ENCODE data around the gene CBLN3. TPM values are rescaled to one million over a fixed set of nuclear protein-coding genes. Genes with fewer than 3 reads are reported as not detected.
A peak's percentile ranks its signal among the peaks of the same experiment; 100 is the strongest.

CBLN3 gene
- total RNA-seq, 4 donors from 2014 or later = 2.1 to 6.9 (median 5.1) TPM

DNA sequence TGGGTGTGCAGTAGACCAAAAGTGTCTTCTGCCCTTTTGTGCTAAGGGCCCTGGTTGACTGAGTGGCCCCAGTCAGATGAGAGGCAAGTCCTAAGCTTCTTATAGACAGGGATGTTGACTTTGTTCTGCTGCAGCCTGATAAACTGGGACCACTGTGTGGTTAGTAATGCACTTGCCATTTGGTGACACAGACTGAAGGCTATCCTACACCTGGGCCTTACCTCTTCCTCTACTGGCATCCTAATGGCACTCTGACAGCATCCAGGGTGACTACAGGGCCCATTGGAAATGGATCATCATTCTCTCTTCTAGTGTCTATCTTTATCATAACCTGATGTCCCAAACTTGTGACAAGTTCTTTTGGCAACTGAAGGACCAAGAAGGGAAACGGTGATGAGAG, 9.8 kb upstream of the CBLN3 start:
- TF ChIP-seq EP300 (IDR thresholded peaks at IDR 0.05) = no peak
- TF ChIP-seq POLR2A (IDR thresholded peaks at IDR 0.05) = no peak
- TF ChIP-seq, protein P1, sequence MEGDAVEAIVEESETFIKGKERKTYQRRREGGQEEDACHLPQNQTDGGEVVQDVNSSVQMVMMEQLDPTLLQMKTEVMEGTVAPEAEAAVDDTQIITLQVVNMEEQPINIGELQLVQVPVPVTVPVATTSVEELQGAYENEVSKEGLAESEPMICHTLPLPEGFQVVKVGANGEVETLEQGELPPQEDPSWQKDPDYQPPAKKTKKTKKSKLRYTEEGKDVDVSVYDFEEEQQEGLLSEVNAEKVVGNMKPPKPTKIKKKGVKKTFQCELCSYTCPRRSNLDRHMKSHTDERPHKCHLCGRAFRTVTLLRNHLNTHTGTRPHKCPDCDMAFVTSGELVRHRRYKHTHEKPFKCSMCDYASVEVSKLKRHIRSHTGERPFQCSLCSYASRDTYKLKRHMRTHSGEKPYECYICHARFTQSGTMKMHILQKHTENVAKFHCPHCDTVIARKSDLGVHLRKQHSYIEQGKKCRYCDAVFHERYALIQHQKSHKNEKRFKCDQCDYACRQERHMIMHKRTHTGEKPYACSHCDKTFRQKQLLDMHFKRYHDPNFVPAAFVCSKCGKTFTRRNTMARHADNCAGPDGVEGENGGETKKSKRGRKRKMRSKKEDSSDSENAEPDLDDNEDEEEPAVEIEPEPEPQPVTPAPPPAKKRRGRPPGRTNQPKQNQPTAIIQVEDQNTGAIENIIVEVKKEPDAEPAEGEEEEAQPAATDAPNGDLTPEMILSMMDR (IDR thresholded peaks at IDR 0.05) = no peak
- Histone ChIP-seq H3K36me3 (peaks cover 0 to 64% (median 22%) of the 10 kb centered on the region in 3 donors), H3K4me3 (no peak overlapping the region), H3K27me3 (no peaks in the 10 kb centered on the region), H3K27ac (peak overlapping the region in 1 of 4 donors; percentile 98), H3K4me1 (peaks cover 0 to 72% (median 33%) of the 10 kb centered on the region in 4 donors), H3K9me3 (no peaks in the 10 kb centered on the region)
- WGBS, 2 donors = 35 to 64% methylated on average over 1 of the region's 1 CpG
- DNase-seq (ENCODE audit: low spot score in 2 of 2) = no peak

DNA sequence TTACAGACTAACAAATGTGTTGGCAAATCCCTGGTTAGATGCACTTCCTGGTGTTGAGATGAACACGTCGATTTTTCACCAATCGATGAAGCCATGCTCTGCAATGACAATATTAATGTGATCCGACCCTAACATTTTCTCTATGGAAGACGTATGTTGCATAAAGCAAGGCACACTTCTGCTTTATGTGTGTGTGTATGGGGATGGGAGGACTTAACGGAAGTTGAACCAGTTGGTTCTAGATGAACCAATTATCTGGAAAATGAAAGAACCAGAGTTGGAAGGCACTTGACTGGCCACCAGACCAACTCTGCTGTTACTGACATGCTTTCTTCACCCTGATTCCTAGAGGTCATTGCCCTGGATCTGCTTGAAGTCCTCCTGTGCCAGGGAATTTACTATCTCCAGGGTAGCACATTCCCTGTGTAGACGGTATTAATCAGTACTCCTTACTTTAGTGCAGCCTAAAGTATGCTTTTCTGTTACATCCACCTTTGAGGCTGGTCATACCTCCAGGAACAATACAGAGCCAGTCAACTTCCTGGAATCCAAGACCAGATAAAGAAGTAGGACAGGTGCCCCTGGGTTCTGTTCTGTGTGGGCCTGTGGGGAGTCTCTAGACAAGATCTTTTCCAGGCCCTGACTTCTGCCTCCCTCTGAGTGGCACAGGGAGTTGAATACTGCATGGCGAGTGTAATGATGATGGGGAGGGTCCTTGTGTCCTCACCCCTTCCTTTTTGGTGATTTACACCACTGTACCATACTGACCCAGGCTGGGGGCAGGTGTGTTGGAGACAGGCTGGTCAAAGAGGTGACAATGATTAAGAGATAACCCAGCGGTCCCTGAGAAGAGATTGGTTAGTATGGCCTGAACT, 9.0 kb upstream of the CBLN3 start:
- Histone ChIP-seq H3K9me3 (no peaks in the 10 kb centered on the region), H3K4me3 (no peak overlapping the region), H3K4me1 (peaks cover 0 to 69% (median 33%) of the 10 kb centered on the region in 4 donors), H3K27me3 (no peaks in the 10 kb centered on the region), H3K36me3 (peaks cover 0 to 72% (median 22%) of the 10 kb centered on the region in 3 donors), H3K27ac (peak overlapping the region in 2 of 4 donors; percentile 45 to 98)
- 59 to 60% methylated on average over 9 of the region's 9 CpGs for WGBS, 2 donors
- DNase-seq (ENCODE audit: low spot score in 2 of 2) = no peak
- TF ChIP-seq POLR2A (IDR thresholded peaks at IDR 0.05) (no peak), EP300 (IDR thresholded peaks at IDR 0.05) (no peak)
- TF ChIP-seq, protein P1 (IDR thresholded peaks at IDR 0.05) = no peak

DNA sequence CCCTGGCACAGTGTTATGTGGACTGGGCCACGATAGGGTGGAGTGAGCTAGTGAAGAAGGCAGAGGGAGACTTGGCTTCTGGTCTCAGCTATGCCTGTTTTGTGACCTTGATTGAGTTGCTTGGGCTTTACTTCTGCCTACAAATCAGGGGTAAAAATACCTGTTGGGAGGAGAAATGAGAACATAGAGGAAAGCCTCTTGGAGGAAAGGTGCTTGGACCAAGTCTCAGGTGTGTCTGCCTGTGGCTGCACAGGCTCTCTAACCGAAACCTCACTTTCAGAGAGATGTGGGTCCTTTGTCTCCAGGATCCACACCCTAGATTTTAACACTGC, 8.2 kb upstream of the CBLN3 start:
- Histone ChIP-seq H3K36me3 (peaks cover 0 to 80% (median 23%) of the 10 kb centered on the region in 3 donors), H3K27ac (peak overlapping the region in 3 of 4 donors; percentile 54 to 74 (median 66)), H3K9me3 (no peaks in the 10 kb centered on the region), H3K27me3 (no peaks in the 10 kb centered on the region), H3K4me1 (peaks cover 0 to 72% (median 33%) of the 10 kb centered on the region in 4 donors), H3K4me3 (no peak overlapping the region)
- 55 to 73% methylated on average over 2 of the region's 2 CpGs for WGBS, 2 donors
- DNase-seq (ENCODE audit: low spot score in 2 of 2) = no peak
- TF ChIP-seq, protein P1 (IDR thresholded peaks at IDR 0.05) = no peak
- no peak for TF ChIP-seq EP300 (IDR thresholded peaks at IDR 0.05)
- no peak for TF ChIP-seq POLR2A (IDR thresholded peaks at IDR 0.05)

DNA sequence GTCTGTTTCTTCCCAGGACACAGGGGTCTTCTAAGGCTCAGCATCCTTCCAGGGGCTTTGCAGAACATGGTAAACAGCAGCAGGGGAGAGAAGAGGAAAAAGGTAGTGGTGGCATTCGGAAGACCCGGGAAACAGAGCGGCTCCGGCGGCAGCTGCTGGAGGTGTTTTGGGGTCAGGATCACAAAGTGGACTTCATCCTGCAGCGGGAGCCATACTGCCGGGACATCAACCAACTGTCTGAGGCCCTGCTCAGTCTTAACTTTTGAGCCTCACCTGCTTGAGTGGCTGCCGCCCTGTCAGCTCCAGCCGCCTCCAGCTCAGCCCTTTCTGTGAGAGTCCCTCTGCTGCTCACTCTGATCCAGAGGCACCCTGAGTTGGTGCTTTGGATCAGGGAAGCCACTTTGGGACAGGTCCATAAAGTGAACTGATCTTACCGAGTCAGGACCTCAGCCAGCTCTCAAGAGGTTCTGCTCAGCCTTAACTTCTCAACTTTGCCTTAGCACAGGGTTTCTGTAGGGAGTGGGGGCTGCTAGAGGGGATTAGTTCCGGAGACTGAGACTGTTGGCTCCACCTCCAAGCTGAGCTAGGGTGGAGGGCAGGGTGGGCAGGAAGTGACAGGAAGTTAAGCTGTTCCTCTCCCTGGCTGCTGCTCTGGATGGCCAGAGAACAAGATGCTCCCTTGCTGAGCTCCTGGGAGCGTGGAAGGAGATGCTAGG, 7.7 kb upstream of the CBLN3 start:
- H3K4me1 ChIP-seq = peaks cover 0 to 77% (median 35%) of the 10 kb centered on the region in 4 donors

More for the DNA sequence above, 7.7 kb upstream of the CBLN3 start:
- no peak for DNase-seq (ENCODE audit: low spot score in 2 of 2)
- peaks cover 0 to 85% (median 27%) of the 10 kb centered on the region in 3 donors for H3K36me3 ChIP-seq
- H3K27me3 ChIP-seq = no peaks in the 10 kb centered on the region
- TF ChIP-seq POLR2A (IDR thresholded peaks at IDR 0.05) (no peak), EP300 (IDR thresholded peaks at IDR 0.05) (no peak)
- TF ChIP-seq, protein P1 (IDR thresholded peaks at IDR 0.05) = peak in 1 of 5 experiments; percentile 3
- H3K27ac ChIP-seq = peak overlapping the region in 3 of 4 donors; percentile 54 to 74 (median 66)
- H3K4me3 ChIP-seq = no peak overlapping the region
- H3K9me3 ChIP-seq = no peaks in the 10 kb centered on the region
- WGBS, 2 donors = 72 to 74% methylated on average over 11 to 12 of the region's 12 CpGs

Data from tibial nerve (tissue), 4 donors.